ENCODE measurements around the gene SNX1.

DNA sequence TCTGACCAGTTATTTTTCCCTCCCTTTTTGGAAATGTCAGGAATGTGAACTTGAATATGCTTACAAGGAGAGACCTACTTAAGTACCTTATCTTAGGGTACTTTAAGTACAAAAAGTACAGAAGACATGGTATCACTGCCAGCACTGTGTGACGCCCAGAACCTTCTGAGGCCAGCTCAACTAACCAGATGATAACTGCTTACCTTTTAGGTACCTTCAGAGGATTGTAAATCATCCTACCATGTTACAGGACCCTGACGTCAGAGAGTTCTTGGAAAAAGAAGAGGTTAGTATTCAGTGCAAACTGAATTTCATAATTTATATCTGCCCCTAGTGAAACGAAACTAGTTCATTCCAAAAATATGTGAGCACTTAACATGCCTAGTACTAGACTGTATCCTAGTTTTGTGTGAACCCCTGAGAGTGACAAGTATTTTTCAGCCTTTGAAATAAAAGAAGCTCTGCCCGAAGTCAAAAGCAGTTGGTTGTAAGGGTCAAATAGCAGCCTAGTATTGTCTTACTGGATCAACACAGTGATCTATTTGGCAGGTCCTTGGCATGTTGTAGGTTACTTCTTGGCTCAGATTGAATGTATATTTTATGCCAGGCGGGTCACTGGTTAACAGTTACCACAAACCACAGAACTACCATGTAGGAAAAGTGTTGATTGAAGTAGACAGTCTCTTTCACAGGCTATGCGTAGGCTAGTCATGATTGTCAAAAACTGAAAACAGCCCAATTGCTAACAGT, 31.9 kb downstream of the SNX1 start:
- TF ChIP-seq, protein P1, sequence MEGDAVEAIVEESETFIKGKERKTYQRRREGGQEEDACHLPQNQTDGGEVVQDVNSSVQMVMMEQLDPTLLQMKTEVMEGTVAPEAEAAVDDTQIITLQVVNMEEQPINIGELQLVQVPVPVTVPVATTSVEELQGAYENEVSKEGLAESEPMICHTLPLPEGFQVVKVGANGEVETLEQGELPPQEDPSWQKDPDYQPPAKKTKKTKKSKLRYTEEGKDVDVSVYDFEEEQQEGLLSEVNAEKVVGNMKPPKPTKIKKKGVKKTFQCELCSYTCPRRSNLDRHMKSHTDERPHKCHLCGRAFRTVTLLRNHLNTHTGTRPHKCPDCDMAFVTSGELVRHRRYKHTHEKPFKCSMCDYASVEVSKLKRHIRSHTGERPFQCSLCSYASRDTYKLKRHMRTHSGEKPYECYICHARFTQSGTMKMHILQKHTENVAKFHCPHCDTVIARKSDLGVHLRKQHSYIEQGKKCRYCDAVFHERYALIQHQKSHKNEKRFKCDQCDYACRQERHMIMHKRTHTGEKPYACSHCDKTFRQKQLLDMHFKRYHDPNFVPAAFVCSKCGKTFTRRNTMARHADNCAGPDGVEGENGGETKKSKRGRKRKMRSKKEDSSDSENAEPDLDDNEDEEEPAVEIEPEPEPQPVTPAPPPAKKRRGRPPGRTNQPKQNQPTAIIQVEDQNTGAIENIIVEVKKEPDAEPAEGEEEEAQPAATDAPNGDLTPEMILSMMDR (IDR thresholded peaks at IDR 0.05) = no peak
- TF ChIP-seq POLR2A (IDR thresholded peaks at IDR 0.05) = no peak
